GM10248 (cell line): Measurements from ENCODE around the gene SYNJ1.
"Not testable (repeated sequence)": the region's sequence is repeated elsewhere in the genome, so short reads cannot be mapped to it uniquely, and the experiment has no call there.

Experiments
- CTCF ChIA-PET: fragments of 300-600 bp; sonication (Branson Sonifier 250); formaldehyde crosslinking; extraction: SDS; loops from one replicate; lab custom pipeline; 2021; ENCODE audit warnings: antibody characterized with exemption; lab: Yijun Ruan, JAX
- POLR2A ChIA-PET: fragments of 350-650 bp; sonication (Branson Sonifier 250); formaldehyde crosslinking; extraction: SDS; loops from one replicate; lab custom pipeline; 2020; ENCODE audit warnings: antibody characterized with exemption; lab: Yijun Ruan, JAX
- DNase-seq: peaks from one replicate; pipeline ENCODE4 v3.0.0; 2012; ENCODE audit errors: extremely low spot score
- CTCF ChIP-seq: IDR thresholded peaks from 2 replicates; pipeline ENCODE4 v1.5.1; 2012; ENCODE audit warnings: mild to moderate bottlenecking, low read depth; ENCODE audit errors: extremely low read depth, missing control alignments, control extremely low read depth

The SYNJ1 gene

GRCh38 chr21:32705139-32705538 is 22.7 kb downstream of the SYNJ1 start:
- CTCF ChIA-PET: interaction anchor here (0.9 kb wide), 1 partner anchor 9 kb away, joined by 3 read pairs; no protein-coding TSS in a partner anchor
- DNase-seq: no peak
- TF ChIP-seq CTCF: no peak
- POLR2A ChIA-PET: no interaction called here

DNA sequence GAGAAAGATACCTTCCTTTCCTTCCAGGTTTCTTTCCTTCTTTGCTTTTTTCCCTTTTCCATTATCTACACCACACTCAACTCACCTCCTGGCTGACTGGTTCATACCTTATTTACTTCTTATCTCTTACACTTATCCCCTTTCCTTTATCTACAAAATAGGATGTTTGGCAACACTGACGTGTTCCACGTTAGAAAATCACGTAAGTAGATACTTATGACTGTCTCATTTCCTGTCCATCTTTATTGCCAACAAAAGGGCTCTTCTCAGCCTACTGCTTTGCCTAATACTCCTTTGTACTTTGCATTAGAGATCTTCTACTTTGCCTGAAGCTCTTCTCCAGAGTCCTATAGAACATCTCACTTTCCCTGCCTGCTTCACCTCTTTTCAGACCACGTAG is 25.1 kb downstream of the SYNJ1 start:
- no peak for DNase-seq
- ChIA-PET CTCF (interaction anchor here (1.8 to 3.6 kb wide), 2 partner anchors 12 to 50 kb away, joined by 6 to 11 read pairs; no protein-coding TSS in a partner anchor), POLR2A (no interaction called here)
- no peak for TF ChIP-seq CTCF

GRCh38 chr21:32698971-32699693 is 28.7 kb downstream of the SYNJ1 start:
- ChIA-PET CTCF (no interaction called here), POLR2A (no interaction called here)
- no peak for DNase-seq
- TF ChIP-seq CTCF: no peak

DNA sequence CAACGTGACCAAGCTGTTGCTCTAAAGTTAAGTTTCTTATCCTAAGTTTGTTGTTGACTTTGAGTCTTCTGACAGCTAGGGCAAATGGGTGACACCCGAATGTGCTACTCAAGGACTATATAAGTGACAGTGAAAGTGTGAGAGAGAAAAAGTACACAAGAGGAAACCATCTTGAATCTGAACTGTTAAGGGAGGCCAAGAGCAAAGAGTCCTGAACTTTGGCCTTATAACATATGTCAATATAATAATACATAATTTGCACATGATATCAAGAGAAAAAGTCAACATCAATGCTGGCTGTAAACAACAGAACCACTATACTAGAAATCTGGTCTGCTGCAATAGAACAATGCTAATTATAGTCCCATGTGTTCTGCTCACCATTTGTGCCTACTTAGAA is 29.5 kb downstream of the SYNJ1 start:
- DNase-seq: no peak
- ChIA-PET CTCF (interaction anchor here (1.1 to 1.7 kb wide), 2 partner anchors 17 to 45 kb away, joined by 3 read pairs; no protein-coding TSS in a partner anchor), POLR2A (no interaction called here)
- no peak for TF ChIP-seq CTCF

DNA sequence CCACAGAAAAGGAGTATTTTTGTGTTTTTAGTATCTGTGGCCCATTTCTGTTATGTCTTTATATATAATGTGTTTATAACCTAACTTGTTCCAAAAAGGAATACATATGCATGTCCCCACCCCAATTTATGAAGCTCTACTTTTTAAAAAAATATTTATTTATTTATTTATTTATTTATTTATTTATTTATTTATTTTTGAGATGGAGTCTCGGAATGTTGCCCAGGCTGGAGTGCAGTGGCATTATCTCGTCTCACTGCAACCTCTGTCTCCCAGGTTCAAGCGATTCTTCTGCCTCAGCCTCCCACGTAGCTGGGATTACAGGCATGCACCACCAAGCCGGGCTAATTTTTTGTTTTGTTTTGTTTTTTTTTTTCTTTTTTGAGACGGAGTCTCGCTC is 32.3 kb downstream of the SYNJ1 start:
- POLR2A ChIA-PET: not testable (repeated sequence)
- CTCF ChIA-PET: interaction anchor here (0.9 to 1.5 kb wide), 3 partner anchors 9 to 130 kb away, joined by 3 read pairs; no protein-coding TSS in a partner anchor

DNA sequence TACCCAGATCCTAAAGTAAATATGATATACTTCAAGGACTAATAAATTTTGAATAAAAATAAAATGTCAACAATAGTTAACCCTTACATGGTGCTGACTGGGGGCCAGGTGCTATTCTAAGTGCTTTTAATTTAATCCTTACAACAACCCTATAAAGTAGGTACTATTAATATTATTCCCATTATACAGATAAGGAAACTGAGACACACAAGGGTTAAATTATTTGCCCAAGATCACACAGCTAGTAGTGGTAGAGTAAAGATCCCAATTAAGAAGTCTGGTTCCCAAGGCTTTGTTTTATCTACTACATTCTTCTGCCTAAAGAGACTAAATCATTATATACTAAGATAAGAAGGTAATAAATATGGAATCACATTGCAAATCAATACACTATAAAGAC is 34.2 kb downstream of the SYNJ1 start:
- no peak for TF ChIP-seq CTCF
- DNase-seq: no peak
- CTCF ChIA-PET: interaction anchor here (0.8 to 1.3 kb wide), 2 partner anchors 8 to 10 kb away, joined by 3 to 4 read pairs; no protein-coding TSS in a partner anchor
- POLR2A ChIA-PET: no interaction called here

More for the DNA sequence above, 32.3 kb downstream of the SYNJ1 start:
- DNase-seq: not testable (repeated sequence)

GRCh38 chr21:32690085-32690484 is 37.7 kb downstream of the SYNJ1 start:
- POLR2A ChIA-PET: no interaction called here
- CTCF ChIA-PET: interaction anchor here (0.8 to 1.7 kb wide), 4 partner anchors 12 to 136 kb away, joined by 3 to 11 read pairs (median 3); no protein-coding TSS in a partner anchor
- TF ChIP-seq CTCF: no peak
- DNase-seq: no peak
